HepG2 (cell line): ENCODE measurements around the gene PELI1.

Experiments
- TAF1 ChIP-seq: sonication (generic); formaldehyde crosslinking; IDR thresholded peaks from 2 replicates; pipeline ENCODE4 v1.4.0; 2020; ENCODE audit warnings: missing genetic modification reagents
- ZNF253 ChIP-seq: sonication (generic); formaldehyde crosslinking; IDR thresholded peaks from 2 replicates; pipeline ENCODE4 v1.8.0; 2022; ENCODE audit warnings: mild to moderate bottlenecking, missing genetic modification reagents, borderline replicate concordance

DNA sequence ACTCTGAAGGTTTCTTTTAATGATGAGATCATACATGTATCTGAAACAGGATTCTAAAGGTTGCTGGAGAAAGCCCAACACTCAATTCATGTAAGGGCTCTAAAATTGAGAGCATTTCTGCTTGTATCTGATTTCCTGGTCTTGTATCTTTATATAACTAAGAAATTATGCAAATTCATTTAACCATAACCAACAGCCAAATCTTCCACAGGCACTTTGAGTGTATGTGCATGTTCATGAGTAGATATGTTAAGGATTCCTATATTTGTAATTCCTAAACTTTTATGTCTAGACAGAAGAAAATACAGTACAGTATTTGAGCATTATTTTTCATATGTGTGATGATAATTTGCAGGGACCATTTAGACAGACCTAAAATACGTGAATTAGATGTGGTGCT lies 20.4 kb upstream of the PELI1 start:
- TF ChIP-seq ZNF253 (CRISPR knock-in tag) (no peak), TAF1 (CRISPR knock-in tag) (no peak)
